Neural progenitor cell (in vitro differentiated cells): Measurements from ENCODE around the gene CTLA4. TPM values are rescaled to one million over a fixed set of nuclear protein-coding genes. Genes with fewer than 3 reads are reported as not detected.
"Not testable (repeated sequence)": the region's sequence is repeated elsewhere in the genome, so short reads cannot be mapped to it uniquely, and the experiment has no call there.

Source experiments
- DNase-seq: peaks from one replicate; pipeline ENCODE4 v3.0.0-alpha.2; 2016; ENCODE audit warnings: low spot score
- H2AFZ ChIP-seq: fragments of 200-600 bp; sonication (generic); replicated peaks from 2 replicates; pipeline ENCODE4 v1.6.1; 2016; ENCODE audit warnings: antibody characterized with exemption
- H3F3A ChIP-seq: fragments of 200-600 bp; sonication (generic); 2 replicates; pipeline ENCODE4 v1.6.1; 2016; ENCODE audit warnings: antibody characterized with exemption, low read depth
- H3K27ac ChIP-seq: fragments of 200-600 bp; sonication (generic); 2 replicates; pipeline ENCODE4 v1.5.1; 2016; ENCODE audit warnings: mild to moderate bottlenecking
- H3K27me3 ChIP-seq: fragments of 200-600 bp; sonication (generic); 2 replicates; pipeline ENCODE4 v1.6.1; 2016; ENCODE audit warnings: mild to moderate bottlenecking, moderate library complexity
- H3K36me3 ChIP-seq: fragments of 200-600 bp; sonication (generic); 2 replicates; pipeline ENCODE4 v1.5.1; 2016
- H3K4me1 ChIP-seq: fragments of 200-600 bp; sonication (generic); 2 replicates; pipeline ENCODE4 v1.6.1; 2016; ENCODE audit warnings: mixed run types
- H3K4me2 ChIP-seq: fragments of 200-600 bp; sonication (generic); 2 replicates; pipeline ENCODE4 v1.6.1; 2016
- H3K4me3 ChIP-seq: fragments of 200-600 bp; sonication (generic); 2 replicates; pipeline ENCODE4 v1.5.1; 2016
- H3K79me2 ChIP-seq: fragments of 200-600 bp; sonication (generic); 2 replicates; pipeline ENCODE4 v1.6.1; 2016; ENCODE audit warnings: low read depth
- H3K9ac ChIP-seq: fragments of 200-600 bp; sonication (generic); 2 replicates; pipeline ENCODE4 v1.6.1; 2016
- H3K9me3 ChIP-seq: fragments of 200-600 bp; sonication (generic); 2 replicates; pipeline ENCODE4 v1.5.1; 2016; ENCODE audit warnings: low read depth
- H4K20me1 ChIP-seq: fragments of 200-600 bp; sonication (generic); 2 replicates; pipeline ENCODE4 v1.6.1; 2016; ENCODE audit warnings: low read depth
- H3K27ac Mint-ChIP-seq: 3 replicates; pipeline ENCODE4 v1.8.0; 2021; ENCODE audit warnings: mixed read lengths
- H3K27me3 Mint-ChIP-seq: 2 replicates; pipeline ENCODE4 v1.8.0; 2022; ENCODE audit warnings: low read depth, mild to moderate bottlenecking, inconsistent platforms, moderate library complexity, mixed read lengths; ENCODE audit not compliant: insufficient read depth
- H3K36me3 Mint-ChIP-seq: 3 replicates; pipeline ENCODE4 v1.8.0; 2021; ENCODE audit warnings: mixed read lengths
- H3K4me1 Mint-ChIP-seq: 3 replicates; pipeline ENCODE4 v1.8.0; 2021; ENCODE audit warnings: mixed read lengths
- H3K4me3 Mint-ChIP-seq: 3 replicates; pipeline ENCODE4 v1.8.0; 2021; ENCODE audit warnings: mild to moderate bottlenecking, moderate library complexity, mixed read lengths
- H3K9me3 Mint-ChIP-seq: 3 replicates; pipeline ENCODE4 v1.8.0; 2020; ENCODE audit warnings: mixed read lengths
- CTCF ChIP-seq: fragments of 200-600 bp; sonication (generic); IDR thresholded peaks from 2 replicates; pipeline ENCODE4 v1.5.1; 2017; ENCODE audit warnings: antibody characterized with exemption, mild to moderate bottlenecking
- EZH2 ChIP-seq: fragments of 200-600 bp; sonication (generic); IDR thresholded peaks from 2 replicates; pipeline ENCODE4 v1.6.1; 2017; ENCODE audit warnings: antibody characterized with exemption, mild to moderate bottlenecking, moderate library complexity
- EZH2phosphoT487 ChIP-seq: fragments of 200-600 bp; sonication (generic); IDR thresholded peaks from 2 replicates; pipeline ENCODE4 v1.6.1; 2017; ENCODE audit warnings: antibody characterized with exemption
- total RNA-seq: library from RNA; depleted of rRNA; stranded (reverse); fragments of >200 nt; gene quantifications from 2 replicates; pipeline ENCODE4 v1.2.3, GENCODE V29; 2015; ENCODE audit warnings: low replicate concordance

The CTLA4 gene
- total RNA-seq, 1 donor from 2014 or later = not detected

DNA sequence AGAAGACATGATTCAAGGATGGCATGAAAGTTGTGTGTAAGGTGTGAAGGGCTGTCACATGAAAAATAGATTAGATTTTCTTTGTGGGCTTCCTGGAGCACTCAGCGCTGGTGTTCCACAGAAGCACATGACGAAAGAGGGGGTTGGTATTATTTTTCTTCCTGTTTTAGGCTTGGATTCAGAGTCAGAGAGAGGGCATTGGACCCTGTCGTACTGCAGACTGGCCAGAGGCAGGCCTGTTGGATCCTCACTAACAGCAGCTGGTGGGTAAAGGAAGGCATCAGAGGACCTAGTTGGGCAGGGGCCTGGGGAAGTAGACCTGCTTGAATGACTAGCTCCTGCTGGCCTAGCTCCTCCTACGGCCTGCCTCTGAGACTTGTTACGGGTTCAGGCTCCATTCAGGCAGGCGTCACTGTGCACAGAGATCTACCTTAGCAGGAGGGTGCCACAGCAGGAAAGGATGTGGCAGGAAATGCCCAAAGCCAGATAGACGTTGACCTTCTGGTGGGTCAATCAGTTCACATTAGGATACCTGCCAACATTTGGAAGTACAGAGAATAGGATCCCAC is 13.1 kb downstream of the CTLA4 start:
- Histone ChIP-seq H3K4me3 (no peak overlapping the region), H3K4me2 (no peak overlapping the region), H3K79me2 (no peaks in the 10 kb centered on the region), H3K4me1 (no peaks in the 10 kb centered on the region), H2AFZ (no peak overlapping the region), H3K9me3 (no peaks in the 10 kb centered on the region), H3K27me3 (no peaks in the 10 kb centered on the region), H3F3A (no peaks in the 10 kb centered on the region), H3K36me3 (no peaks in the 10 kb centered on the region), H3K9ac (no peak overlapping the region), H4K20me1 (no peaks in the 10 kb centered on the region), H3K27ac (no peak overlapping the region)
- no peak for DNase-seq
- no peak overlapping the region for H3K4me3 Mint-ChIP-seq
- no peaks in the 10 kb centered on the region for H3K27me3 Mint-ChIP-seq
- TF ChIP-seq EZH2phosphoT487 = no peak
- no peak for TF ChIP-seq EZH2
- TF ChIP-seq CTCF = no peak
- no peak overlapping the region for H3K27ac Mint-ChIP-seq
- H3K36me3 Mint-ChIP-seq = no peaks in the 10 kb centered on the region
- no peaks in the 10 kb centered on the region for H3K9me3 Mint-ChIP-seq
- no peaks in the 10 kb centered on the region for H3K4me1 Mint-ChIP-seq

GRCh38 chr2:203881185-203881584 is 13.6 kb downstream of the CTLA4 start:
- H3K4me3 Mint-ChIP-seq, H3K4me3 ChIP-seq, H3K27me3 ChIP-seq, H3K27ac Mint-ChIP-seq, H4K20me1 ChIP-seq, H2AFZ ChIP-seq, H3K9ac ChIP-seq, H3K4me2 ChIP-seq, H3K9me3 Mint-ChIP-seq, DNase-seq, H3K79me2 ChIP-seq, H3F3A ChIP-seq, H3K36me3 Mint-ChIP-seq, H3K9me3 ChIP-seq, H3K27ac ChIP-seq, H3K27me3 Mint-ChIP-seq, H3K4me1 ChIP-seq, H3K36me3 ChIP-seq, H3K4me1 Mint-ChIP-seq: not testable (repeated sequence)

- TF ChIP-seq EZH2 (no peak), EZH2phosphoT487 (no peak), CTCF (no peak)
- no peaks in the 10 kb centered on the region for H3K4me1 Mint-ChIP-seq
- Histone ChIP-seq H3K79me2 (no peaks in the 10 kb centered on the region), H3K4me2 (no peak overlapping the region), H3K27me3 (no peaks in the 10 kb centered on the region), H3K9me3 (no peaks in the 10 kb centered on the region), H3F3A (no peaks in the 10 kb centered on the region), H3K9ac (no peak overlapping the region), H3K27ac (no peak overlapping the region), H2AFZ (no peak overlapping the region), H4K20me1 (no peaks in the 10 kb centered on the region), H3K4me3 (no peak overlapping the region), H3K4me1 (no peaks in the 10 kb centered on the region), H3K36me3 (no peaks in the 10 kb centered on the region)
- H3K4me3 Mint-ChIP-seq = no peak overlapping the region
- no peaks in the 10 kb centered on the region for H3K9me3 Mint-ChIP-seq
- no peak overlapping the region for H3K27ac Mint-ChIP-seq
- no peaks in the 10 kb centered on the region for H3K27me3 Mint-ChIP-seq
- no peak for DNase-seq
- H3K36me3 Mint-ChIP-seq = no peaks in the 10 kb centered on the region
Measured at GRCh38 chr2:203882551-203882950, 15.0 kb downstream of the CTLA4 start.

DNA sequence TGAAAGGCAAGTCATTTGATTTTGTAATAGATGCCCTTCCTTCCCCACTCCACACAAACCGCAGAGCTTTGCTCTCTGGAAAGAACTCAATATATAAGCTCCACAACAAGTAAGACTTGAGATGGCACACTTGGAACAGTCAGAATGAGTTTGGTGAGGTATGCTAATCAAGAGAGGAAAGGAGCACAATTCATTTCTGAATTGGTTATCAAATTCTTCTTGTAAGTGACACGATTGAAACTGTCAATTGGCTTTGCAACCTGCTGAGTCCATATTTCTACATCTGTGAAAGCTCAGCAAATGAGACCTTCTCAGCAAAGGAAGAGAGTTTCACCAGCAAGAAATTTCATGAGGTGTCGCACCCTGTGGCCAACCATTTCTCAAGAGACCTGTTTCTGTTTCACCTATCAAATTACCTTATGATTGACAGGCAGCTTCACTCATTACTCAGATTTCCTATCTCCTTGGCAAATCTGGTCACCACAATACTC is 19.1 kb downstream of the CTLA4 start:
- H3K4me1 ChIP-seq = no peaks in the 10 kb centered on the region
- H3K27me3 ChIP-seq = no peaks in the 10 kb centered on the region
- Mint-ChIP-seq H3K4me1 (no peaks in the 10 kb centered on the region), H3K27ac (no peak overlapping the region), H3K27me3 (no peaks in the 10 kb centered on the region), H3K4me3 (no peak overlapping the region), H3K36me3 (no peaks in the 10 kb centered on the region), H3K9me3 (no peaks in the 10 kb centered on the region)
- no peak overlapping the region for H2AFZ ChIP-seq
- no peak overlapping the region for H3K27ac ChIP-seq
- no peak overlapping the region for H3K4me3 ChIP-seq
- no peak overlapping the region for H3K9ac ChIP-seq
- H3K79me2 ChIP-seq = no peaks in the 10 kb centered on the region
- no peaks in the 10 kb centered on the region for H3F3A ChIP-seq
- no peak for DNase-seq
- H3K4me2 ChIP-seq = no peak overlapping the region
- TF ChIP-seq CTCF (no peak), EZH2 (no peak), EZH2phosphoT487 (no peak)
- no peaks in the 10 kb centered on the region for H4K20me1 ChIP-seq
- no peaks in the 10 kb centered on the region for H3K9me3 ChIP-seq
- no peaks in the 10 kb centered on the region for H3K36me3 ChIP-seq
